Colon (tissue), 2 donors: Measurements from ENCODE around the gene PKP2.
"Not testable (repeated sequence)": the region's sequence is repeated elsewhere in the genome, so short reads cannot be mapped to it uniquely, and the experiment has no call there.

Experiments
- FAIRE-seq: peaks from 2 replicates; lab custom pipeline; 2012; peaks lifted over from hg19 to GRCh38; lab: Jason Lieb, UNC
- donor health status: control.
- donor health status: control.

The PKP2 gene

GRCh38 chr12:32895688-32896431 lies 717 bp downstream of the PKP2 start:
- no peak for FAIRE-seq

DNA sequence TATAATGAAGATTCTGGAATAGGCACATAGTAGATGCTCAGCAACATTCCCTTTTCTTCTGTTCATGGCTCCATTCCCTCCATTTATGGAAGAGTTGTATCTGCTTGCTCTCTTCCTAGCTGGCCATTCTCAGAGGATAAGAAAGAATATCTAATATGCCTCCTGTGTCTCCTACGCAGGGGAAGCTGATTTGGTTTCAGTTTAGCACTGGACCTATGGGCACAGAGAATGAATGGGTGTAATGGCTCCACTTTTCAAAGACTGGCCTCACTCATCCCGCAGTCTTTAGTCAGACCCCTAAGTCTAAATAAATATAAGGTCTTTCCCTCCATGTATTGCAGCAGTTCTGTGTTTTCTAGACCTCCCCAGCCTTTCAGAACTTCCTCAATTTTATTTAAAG lies 2.0 kb downstream of the PKP2 start:
- no peak for FAIRE-seq

GRCh38 chr12:32893458-32893857 lies 3.1 kb downstream of the PKP2 start:
- FAIRE-seq, result no peak

- no peak for FAIRE-seq
Observed at GRCh38 chr12:32893043-32893442, 3.5 kb downstream of the PKP2 start.

DNA sequence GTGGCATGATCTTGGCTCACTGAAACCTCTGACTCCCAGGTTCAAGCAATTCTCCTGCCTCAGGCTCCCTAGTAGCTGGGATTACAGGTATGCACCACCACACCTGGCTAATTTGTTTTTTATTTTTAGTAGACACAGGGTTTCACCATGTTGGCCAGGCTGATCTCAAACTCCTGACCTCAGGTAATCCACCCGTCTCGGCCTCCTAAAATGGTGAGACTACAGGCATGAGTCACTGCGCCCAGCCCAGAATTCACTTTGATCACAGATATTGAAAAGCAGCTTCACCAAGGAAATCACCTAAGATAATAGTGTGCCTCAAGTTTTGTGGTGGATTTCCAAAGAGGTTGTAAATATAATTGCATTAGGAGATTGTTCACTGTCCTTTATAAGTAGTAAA lies 4.2 kb downstream of the PKP2 start:
- not testable (repeated sequence) for FAIRE-seq

DNA sequence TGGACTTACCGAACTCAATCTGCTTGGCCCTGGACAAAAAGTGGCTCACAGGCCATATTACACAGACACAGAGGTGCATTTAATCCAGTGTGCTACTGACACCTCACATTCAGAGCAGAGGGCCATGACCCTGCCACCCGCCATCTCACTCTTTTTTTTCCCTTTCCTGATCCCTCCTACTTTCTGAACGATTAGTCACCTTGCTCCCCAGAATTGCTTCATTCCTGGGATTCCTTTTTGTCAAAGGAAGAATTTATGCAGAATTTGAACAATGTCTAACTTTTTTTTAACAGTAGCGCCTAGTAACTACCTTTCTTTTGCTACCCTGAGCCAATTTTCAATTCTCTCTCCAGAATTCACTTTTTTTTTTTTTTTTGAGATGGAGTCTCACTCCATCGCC lies 4.6 kb downstream of the PKP2 start:
- FAIRE-seq, result no peak

- no peak for FAIRE-seq
Observed at GRCh38 chr12:32891526-32891925, 5.1 kb downstream of the PKP2 start.

DNA sequence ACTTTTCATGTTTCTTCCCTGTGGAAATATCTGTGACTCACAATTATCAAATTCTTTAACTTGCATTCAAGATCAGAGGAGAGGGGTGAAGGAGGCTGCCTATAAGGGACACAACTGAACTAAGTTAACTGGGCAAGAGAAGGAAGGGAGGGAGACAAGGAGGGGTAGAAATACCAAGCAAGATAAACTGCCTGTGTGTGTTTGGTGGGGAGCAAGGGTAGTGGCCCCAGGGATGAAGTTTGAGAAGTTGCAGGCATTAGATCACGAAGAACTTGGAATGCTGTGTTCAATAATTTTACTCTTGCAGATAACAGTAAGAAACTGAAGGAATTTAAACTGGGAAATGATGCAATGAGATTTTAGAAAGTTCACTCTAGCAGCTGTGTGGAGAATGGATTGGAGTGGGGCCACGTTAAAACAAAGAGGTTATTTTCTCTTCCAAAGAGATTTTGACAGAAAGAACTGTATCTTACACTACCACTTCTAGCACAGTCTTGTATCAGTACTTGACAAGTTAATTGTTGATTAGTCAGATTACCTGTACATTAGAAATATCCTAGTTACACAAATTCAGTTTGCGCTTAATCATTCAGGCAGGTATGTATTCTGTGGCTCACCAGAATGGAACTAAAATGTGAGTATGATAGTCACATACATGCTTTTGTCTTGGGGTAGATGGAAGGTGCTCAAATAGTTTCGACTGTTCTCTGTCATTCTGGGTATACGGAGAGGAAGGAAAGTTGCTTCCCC lies 7.4 kb downstream of the PKP2 start:
- no peak for FAIRE-seq

- FAIRE-seq, result no peak
Observed at GRCh38 chr12:32887058-32887457, 9.5 kb downstream of the PKP2 start.

DNA sequence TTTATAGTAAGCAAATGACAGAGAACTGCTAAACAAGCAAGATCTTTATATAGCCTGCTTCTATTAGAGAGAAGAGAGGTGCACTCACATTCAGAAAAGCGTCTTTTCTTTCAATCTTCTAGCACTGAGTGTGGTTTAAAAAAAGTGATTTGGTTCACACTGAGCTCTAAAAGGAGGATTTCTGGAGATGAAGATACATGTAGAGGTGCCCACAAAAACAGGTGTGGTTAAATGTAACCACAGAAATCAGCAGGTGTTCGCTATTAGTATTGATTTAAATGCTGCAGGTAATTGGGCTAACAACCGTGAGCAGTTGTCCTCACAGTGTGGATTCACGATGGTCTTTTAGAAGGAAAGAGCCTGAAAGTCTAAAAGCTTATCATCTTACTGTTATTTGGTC lies 10.7 kb downstream of the PKP2 start:
- no peak for FAIRE-seq

DNA sequence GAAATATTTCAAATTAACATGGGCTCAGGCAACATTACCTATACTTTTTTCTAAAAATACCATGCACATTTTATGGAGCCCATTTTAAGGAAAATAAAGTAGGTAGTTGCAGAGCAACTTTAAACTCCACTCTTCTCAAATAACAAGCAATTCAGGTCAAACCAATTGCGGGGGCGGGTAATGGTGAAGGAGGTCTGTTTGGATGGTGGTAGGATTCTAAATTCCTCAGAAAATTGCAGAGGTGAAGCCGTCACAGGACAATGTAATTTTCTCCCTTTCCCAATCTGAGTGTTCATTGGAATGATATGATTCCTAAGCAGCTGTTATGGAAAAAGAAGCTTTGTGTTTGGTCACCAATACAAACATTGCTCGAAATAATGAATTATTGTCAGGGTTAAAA lies 11.6 kb downstream of the PKP2 start:
- FAIRE-seq, result no peak

GRCh38 chr12:32881702-32882101 lies 14.9 kb downstream of the PKP2 start:
- no peak for FAIRE-seq

GRCh38 chr12:32881107-32881506 lies 15.5 kb downstream of the PKP2 start:
- no peak for FAIRE-seq

- not testable (repeated sequence) for FAIRE-seq
Observed at GRCh38 chr12:32879066-32879465, 17.5 kb downstream of the PKP2 start.

DNA sequence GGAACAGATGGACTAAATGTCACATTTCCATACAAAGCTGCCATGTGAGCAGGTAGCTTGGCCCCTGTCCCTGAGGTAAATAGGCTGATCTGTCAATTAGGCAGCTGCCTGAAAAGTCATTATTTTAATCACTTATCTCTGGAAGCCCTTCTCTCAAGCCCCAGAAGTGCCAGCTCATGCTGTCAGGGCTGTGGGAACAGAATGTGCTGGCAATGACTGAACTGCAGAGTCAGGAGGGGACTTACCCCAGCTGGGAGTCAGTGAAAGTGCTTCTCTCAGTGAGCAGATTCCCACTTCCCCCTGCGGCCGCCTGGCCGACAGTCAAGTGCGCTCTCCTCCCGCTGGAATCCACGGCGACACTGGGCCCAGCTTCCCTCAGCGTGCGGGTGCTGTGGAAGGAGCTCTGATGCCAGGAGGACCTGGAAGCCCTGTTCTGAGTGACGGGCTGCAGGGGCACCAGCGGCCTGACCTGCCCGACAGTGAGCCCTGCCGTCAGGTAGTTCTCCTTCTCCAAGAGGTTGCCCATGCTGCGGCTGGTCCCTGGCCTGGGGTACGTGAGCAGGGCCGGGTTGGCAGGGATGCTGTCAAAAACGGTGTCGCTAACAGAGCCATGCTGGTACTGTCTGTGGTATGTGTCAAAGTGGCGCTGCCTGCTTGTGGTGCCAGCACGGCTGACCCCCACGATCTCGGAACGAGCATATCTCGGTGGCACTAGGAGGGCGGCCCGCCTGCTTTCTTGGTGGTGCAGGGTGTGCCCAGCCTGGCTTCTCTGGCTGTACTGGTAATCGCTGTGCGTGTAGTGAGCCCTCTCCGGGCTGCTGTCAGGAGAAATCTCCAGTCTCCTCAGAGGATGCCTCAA lies 18.7 kb downstream of the PKP2 start:
- no peak for FAIRE-seq

- no peak for FAIRE-seq
Observed at GRCh38 chr12:32876004-32876403, 20.6 kb downstream of the PKP2 start.

- FAIRE-seq, result no peak
Observed at GRCh38 chr12:32874975-32875374, 21.6 kb downstream of the PKP2 start.

- no peak for FAIRE-seq
Observed at GRCh38 chr12:32874078-32874477, 22.5 kb downstream of the PKP2 start.

DNA sequence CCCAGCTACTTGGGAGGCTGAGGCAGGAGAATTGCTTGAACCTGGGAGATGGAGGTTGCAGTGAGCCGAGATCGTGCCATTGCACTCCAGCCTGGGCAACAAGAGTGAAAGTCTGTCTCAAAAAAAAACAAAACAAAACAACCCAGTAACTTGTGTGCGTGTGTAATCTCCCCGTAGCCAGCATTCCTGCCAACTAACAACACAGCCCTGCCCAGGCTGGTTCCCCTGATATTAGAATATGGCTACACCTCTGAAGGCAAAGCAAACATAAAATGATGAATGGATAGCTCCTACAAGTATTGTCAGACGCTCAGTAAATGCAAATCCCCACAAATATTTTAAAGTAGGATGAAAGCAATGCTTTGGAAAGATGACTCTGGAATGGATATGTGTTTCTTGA lies 24.2 kb downstream of the PKP2 start:
- FAIRE-seq, result not testable (repeated sequence)

- no peak for FAIRE-seq
Observed at GRCh38 chr12:32870716-32871115, 25.9 kb downstream of the PKP2 start.

- no peak for FAIRE-seq
Observed at GRCh38 chr12:32868885-32869284, 27.7 kb downstream of the PKP2 start.

GRCh38 chr12:32864731-32865130 lies 31.8 kb downstream of the PKP2 start:
- FAIRE-seq, result no peak

GRCh38 chr12:32863128-32863527 lies 33.4 kb downstream of the PKP2 start:
- no peak for FAIRE-seq
